C4-2B (cell line): ENCODE data around the gene PIK3R5.
A peak's percentile ranks its signal among the peaks of the same experiment; 100 is the strongest.

Experiments used
- H3K27ac ChIP-seq: fragments of 450-650 bp; 2 replicates; pipeline ENCODE4 v1.5.1; 2017
- CTCF ChIP-seq: fragments of 450-650 bp; conservative IDR thresholded peaks from 2 replicates; pipeline ENCODE4 v1.5.1; 2017; ENCODE audit warnings: mild to moderate bottlenecking
- ZFX ChIP-seq: fragments of 450-650 bp; IDR thresholded peaks from 2 replicates; pipeline ENCODE4 v1.6.1; 2017

The PIK3R5 gene

GRCh38 chr17:9004132-9004960 is 38.8 kb upstream of the PIK3R5 start:
- H3K27ac ChIP-seq: no peak overlapping the region
- TF ChIP-seq CTCF (no peak), ZFX (no peak)

- no peak overlapping the region for H3K27ac ChIP-seq
Observed at GRCh38 chr17:9003355-9004131, 38.0 kb upstream of the PIK3R5 start.

GRCh38 chr17:9002606-9003354 is 37.3 kb upstream of the PIK3R5 start:
- H3K27ac ChIP-seq: no peak overlapping the region
- no peak; the same call in 1 of the 2 replicates for TF ChIP-seq CTCF
- no peak for TF ChIP-seq ZFX

More at GRCh38 chr17:9003355-9004131, 38.0 kb upstream of the PIK3R5 start:
- no peak for TF ChIP-seq ZFX
- no peak for TF ChIP-seq CTCF

GRCh38 chr17:9002227-9002605 is 36.7 kb upstream of the PIK3R5 start:
- no peak overlapping the region for H3K27ac ChIP-seq
- TF ChIP-seq ZFX (no peak), CTCF (no peak)

GRCh38 chr17:9001559-9001958 is 36.1 kb upstream of the PIK3R5 start:
- TF ChIP-seq ZFX (no peak), CTCF (no peak)
- no peak overlapping the region for H3K27ac ChIP-seq

GRCh38 chr17:8997994-8998628 is 32.6 kb upstream of the PIK3R5 start:
- TF ChIP-seq CTCF (peak; percentile 98), ZFX (no peak)
- H3K27ac ChIP-seq: no peak overlapping the region
